Occipital lobe (tissue), 2 donors: Measurements from ENCODE around the gene NSD2. TPM values are rescaled to one million over a fixed set of nuclear protein-coding genes. Genes with fewer than 3 reads are reported as not detected.
A peak's percentile ranks its signal among the peaks of the same experiment; 100 is the strongest.

Source experiments
- DNase-seq: peaks from one replicate; lab custom pipeline; 2025; lab: John Stamatoyannopoulos, UW
- total RNA-seq: library from RNA; depleted of rRNA; stranded (reverse); fragments of >200 nt; gene quantifications from one replicate; pipeline ENCODE4 v1.2.3, GENCODE V29; 2014

NSD2 gene
- total RNA-seq, 1 donor from 2014 or later = 105 TPM

- no peak for DNase-seq
Measured at GRCh38 chr4:1864076-1865008, 6.9 kb upstream of the NSD2 start.

GRCh38 chr4:1866189-1866661 lies 5.0 kb upstream of the NSD2 start:
- no peak for DNase-seq

GRCh38 chr4:1868293-1868692 lies 2.9 kb upstream of the NSD2 start:
- DNase-seq = no peak

- no peak for DNase-seq
Measured at GRCh38 chr4:1868912-1869311, 2.3 kb upstream of the NSD2 start.

- DNase-seq = no peak
Measured at GRCh38 chr4:1869530-1870327, 1.5 kb upstream of the NSD2 start.

GRCh38 chr4:1870328-1870577 lies 940 bp upstream of the NSD2 start:
- peak; percentile 61 for DNase-seq

- DNase-seq = no peak
Measured at GRCh38 chr4:1871471-1872021, 353 bp downstream of the NSD2 start.

- no peak for DNase-seq
Measured at GRCh38 chr4:1872870-1873269, 1.7 kb downstream of the NSD2 start.

GRCh38 chr4:1873291-1873690 lies 2.1 kb downstream of the NSD2 start:
- DNase-seq = no peak

- no peak for DNase-seq
Measured at GRCh38 chr4:1873776-1874175, 2.6 kb downstream of the NSD2 start.

- no peak for DNase-seq
Measured at GRCh38 chr4:1874201-1874600, 3.0 kb downstream of the NSD2 start.

GRCh38 chr4:1879485-1879884 lies 8.3 kb downstream of the NSD2 start:
- no peak for DNase-seq

GRCh38 chr4:1880332-1880731 lies 9.1 kb downstream of the NSD2 start:
- DNase-seq = no peak

GRCh38 chr4:1882850-1883271 lies 11.7 kb downstream of the NSD2 start:
- no peak for DNase-seq

- DNase-seq = no peak
Measured at GRCh38 chr4:1883583-1883982, 12.4 kb downstream of the NSD2 start.

GRCh38 chr4:1885414-1885813 lies 14.2 kb downstream of the NSD2 start:
- no peak for DNase-seq

- DNase-seq = no peak
Measured at GRCh38 chr4:1887052-1887451, 15.9 kb downstream of the NSD2 start.

GRCh38 chr4:1890979-1891570 lies 19.9 kb downstream of the NSD2 start:
- no peak for DNase-seq

- no peak for DNase-seq
Measured at GRCh38 chr4:1895971-1896657, 24.9 kb downstream of the NSD2 start.

GRCh38 chr4:1896658-1896991 lies 25.4 kb downstream of the NSD2 start:
- no peak for DNase-seq

GRCh38 chr4:1898007-1898406 lies 26.8 kb downstream of the NSD2 start:
- no peak for DNase-seq

- DNase-seq = no peak
Measured at GRCh38 chr4:1898681-1899080, 27.5 kb downstream of the NSD2 start.
